ENCODE measurements around the gene TTC29.

TTC29 gene

DNA sequence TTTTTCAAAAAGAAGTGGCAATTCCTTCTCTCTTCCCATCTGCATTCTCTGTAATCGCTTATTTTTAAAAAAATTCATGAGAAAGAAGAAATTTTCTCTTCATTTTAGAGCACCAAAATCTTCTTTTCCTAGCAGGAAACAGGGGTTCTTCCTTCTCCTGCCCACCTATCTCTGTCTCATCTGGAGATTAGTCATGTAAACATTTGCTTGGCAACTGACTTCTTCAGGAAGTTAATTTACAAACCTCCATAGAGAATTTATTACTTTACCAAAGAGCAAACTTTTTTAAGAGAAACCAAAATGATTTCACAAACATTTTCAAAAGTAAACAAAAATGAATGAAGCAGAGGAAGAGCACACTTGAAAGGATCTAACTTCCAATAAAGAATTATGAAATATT lies 13.5 kb downstream of the TTC29 start:
- no peak for DNase-seq (ENCODE audit: low spot score)
- Mint-ChIP-seq H3K27me3 (ENCODE audit: low read depth) (peaks cover 4% of the 10 kb centered on the region), H3K9me3 (no peaks in the 10 kb centered on the region), H3K4me3 (no peak overlapping the region), H3K27ac (no peak overlapping the region), H3K4me1 (ENCODE audit: low read depth) (no peaks in the 10 kb centered on the region), H3K36me3 (ENCODE audit: low read depth) (no peaks in the 10 kb centered on the region)

GRCh38 chr4:146930673-146931072 lies 15.0 kb downstream of the TTC29 start:
- H3K9me3 Mint-ChIP-seq: no peaks in the 10 kb centered on the region
- H3K4me3 Mint-ChIP-seq: no peak overlapping the region
- H3K27ac Mint-ChIP-seq: no peak overlapping the region
- H3K4me1 Mint-ChIP-seq (ENCODE audit: low read depth): no peaks in the 10 kb centered on the region
- H3K27me3 Mint-ChIP-seq (ENCODE audit: low read depth): peaks cover 4% of the 10 kb centered on the region
- no peaks in the 10 kb centered on the region for H3K36me3 Mint-ChIP-seq (ENCODE audit: low read depth)
- DNase-seq (ENCODE audit: low spot score): no peak

- no peaks in the 10 kb centered on the region for H3K36me3 Mint-ChIP-seq (ENCODE audit: low read depth)
- no peaks in the 10 kb centered on the region for H3K9me3 Mint-ChIP-seq
- no peak overlapping the region for H3K27ac Mint-ChIP-seq
- DNase-seq (ENCODE audit: low spot score): no peak
- H3K27me3 Mint-ChIP-seq (ENCODE audit: low read depth): peaks cover 6% of the 10 kb centered on the region
- H3K4me3 Mint-ChIP-seq: no peak overlapping the region
- no peaks in the 10 kb centered on the region for H3K4me1 Mint-ChIP-seq (ENCODE audit: low read depth)
These were observed 18.0 kb downstream of the TTC29 start for GRCh38 chr4:146927695-146928094.

- Mint-ChIP-seq H3K27me3 (ENCODE audit: low read depth) (peaks cover 5% of the 10 kb centered on the region), H3K36me3 (ENCODE audit: low read depth) (no peaks in the 10 kb centered on the region), H3K4me1 (ENCODE audit: low read depth) (no peaks in the 10 kb centered on the region), H3K4me3 (no peak overlapping the region), H3K27ac (no peak overlapping the region), H3K9me3 (no peaks in the 10 kb centered on the region)
- DNase-seq (ENCODE audit: low spot score): no peak
These were observed 29.1 kb downstream of the TTC29 start for GRCh38 chr4:146916479-146917076.

DNA sequence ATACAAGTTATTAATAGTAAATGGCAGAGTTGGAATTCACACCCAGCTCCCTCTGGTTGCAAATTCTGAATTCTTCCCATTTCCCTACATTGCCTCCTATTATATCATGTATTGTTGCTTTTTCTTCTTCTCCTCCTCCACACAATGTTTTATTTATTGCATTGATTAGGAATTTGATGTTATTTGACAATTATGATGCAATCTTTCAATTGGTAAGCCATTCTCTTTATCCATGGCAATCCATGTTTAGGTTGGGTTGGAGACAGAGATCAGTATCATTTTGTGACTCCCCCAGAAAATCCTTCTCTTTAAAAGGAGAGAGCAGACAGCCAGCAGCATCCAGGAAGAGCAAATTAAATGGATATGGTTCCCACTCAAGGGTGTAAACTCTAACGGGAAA lies 30.5 kb downstream of the TTC29 start:
- DNase-seq (ENCODE audit: low spot score): no peak
- Mint-ChIP-seq H3K36me3 (ENCODE audit: low read depth) (no peaks in the 10 kb centered on the region), H3K9me3 (no peaks in the 10 kb centered on the region), H3K4me1 (ENCODE audit: low read depth) (no peaks in the 10 kb centered on the region), H3K27ac (no peak overlapping the region), H3K27me3 (ENCODE audit: low read depth) (peaks cover 5% of the 10 kb centered on the region), H3K4me3 (no peak overlapping the region)

GRCh38 chr4:146900295-146900694 lies 45.4 kb downstream of the TTC29 start:
- no peaks in the 10 kb centered on the region for H3K9me3 Mint-ChIP-seq
- no peak overlapping the region for H3K27ac Mint-ChIP-seq
- H3K36me3 Mint-ChIP-seq (ENCODE audit: low read depth): no peaks in the 10 kb centered on the region
- H3K4me3 Mint-ChIP-seq: no peak overlapping the region
- H3K27me3 Mint-ChIP-seq (ENCODE audit: low read depth): no peaks in the 10 kb centered on the region
- DNase-seq (ENCODE audit: low spot score): no peak
- H3K4me1 Mint-ChIP-seq (ENCODE audit: low read depth): no peaks in the 10 kb centered on the region

GRCh38 chr4:146890301-146890700 lies 55.4 kb downstream of the TTC29 start:
- no peak for DNase-seq (ENCODE audit: low spot score)
- H3K36me3 Mint-ChIP-seq (ENCODE audit: low read depth): no peaks in the 10 kb centered on the region
- H3K27ac Mint-ChIP-seq: no peak overlapping the region
- H3K27me3 Mint-ChIP-seq (ENCODE audit: low read depth): no peaks in the 10 kb centered on the region
- H3K9me3 Mint-ChIP-seq: no peaks in the 10 kb centered on the region
- H3K4me1 Mint-ChIP-seq (ENCODE audit: low read depth): no peaks in the 10 kb centered on the region
- no peak overlapping the region for H3K4me3 Mint-ChIP-seq

DNA sequence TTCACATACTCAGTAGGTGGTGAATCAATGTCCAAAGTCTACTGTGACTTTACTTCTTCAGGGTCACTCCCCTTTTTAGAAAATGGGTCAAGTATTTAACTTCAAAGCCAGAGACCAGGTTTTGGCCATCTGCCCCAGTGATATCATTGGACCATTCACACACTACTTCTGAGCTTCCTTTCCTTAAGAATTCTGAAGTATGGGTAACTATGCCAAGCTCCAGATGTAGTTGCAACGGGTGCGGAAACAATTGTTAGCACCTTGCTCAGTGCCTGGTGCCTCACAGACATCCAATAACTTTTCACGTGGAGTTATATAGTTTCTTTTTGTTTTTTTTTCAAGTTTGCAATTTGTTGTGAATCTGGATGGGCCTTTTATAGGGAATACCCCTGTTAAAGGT lies 62.6 kb downstream of the TTC29 start:
- Mint-ChIP-seq H3K27me3 (ENCODE audit: low read depth) (no peaks in the 10 kb centered on the region), H3K36me3 (ENCODE audit: low read depth) (no peaks in the 10 kb centered on the region), H3K4me3 (no peak overlapping the region), H3K4me1 (ENCODE audit: low read depth) (no peaks in the 10 kb centered on the region), H3K27ac (no peak overlapping the region), H3K9me3 (no peaks in the 10 kb centered on the region)
- DNase-seq (ENCODE audit: low spot score): no peak

- DNase-seq (ENCODE audit: low spot score): no peak
- H3K9me3 Mint-ChIP-seq: no peaks in the 10 kb centered on the region
- no peaks in the 10 kb centered on the region for H3K36me3 Mint-ChIP-seq (ENCODE audit: low read depth)
- H3K27me3 Mint-ChIP-seq (ENCODE audit: low read depth): no peaks in the 10 kb centered on the region
- H3K4me3 Mint-ChIP-seq: no peak overlapping the region
- no peak overlapping the region for H3K27ac Mint-ChIP-seq
- no peaks in the 10 kb centered on the region for H3K4me1 Mint-ChIP-seq (ENCODE audit: low read depth)
These were observed 88.4 kb downstream of the TTC29 start for GRCh38 chr4:146857298-146857697.

DNA sequence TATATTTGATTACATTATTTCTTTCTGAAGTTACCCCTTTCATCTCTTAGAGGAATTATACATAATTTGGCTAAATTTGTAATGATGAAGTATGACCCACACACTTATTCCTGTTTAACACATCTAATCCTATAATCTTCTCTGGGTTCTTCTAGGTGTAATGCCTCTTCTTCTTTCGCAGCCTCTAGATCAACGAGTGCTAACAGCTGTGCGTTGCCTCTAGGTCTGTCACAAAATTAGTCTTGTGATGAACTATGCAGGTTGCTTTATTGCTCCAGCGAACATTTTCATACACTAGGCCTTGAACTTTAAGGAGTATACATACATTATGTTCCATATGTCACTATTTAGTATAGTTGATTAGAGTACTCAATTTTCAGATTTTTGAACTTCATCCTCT lies 89.9 kb downstream of the TTC29 start:
- H3K4me1 Mint-ChIP-seq (ENCODE audit: low read depth): no peaks in the 10 kb centered on the region
- DNase-seq (ENCODE audit: low spot score): no peak
- H3K9me3 Mint-ChIP-seq: no peaks in the 10 kb centered on the region
- no peaks in the 10 kb centered on the region for H3K36me3 Mint-ChIP-seq (ENCODE audit: low read depth)
- H3K4me3 Mint-ChIP-seq: no peak overlapping the region
- no peaks in the 10 kb centered on the region for H3K27me3 Mint-ChIP-seq (ENCODE audit: low read depth)
- H3K27ac Mint-ChIP-seq: no peak overlapping the region

DNA sequence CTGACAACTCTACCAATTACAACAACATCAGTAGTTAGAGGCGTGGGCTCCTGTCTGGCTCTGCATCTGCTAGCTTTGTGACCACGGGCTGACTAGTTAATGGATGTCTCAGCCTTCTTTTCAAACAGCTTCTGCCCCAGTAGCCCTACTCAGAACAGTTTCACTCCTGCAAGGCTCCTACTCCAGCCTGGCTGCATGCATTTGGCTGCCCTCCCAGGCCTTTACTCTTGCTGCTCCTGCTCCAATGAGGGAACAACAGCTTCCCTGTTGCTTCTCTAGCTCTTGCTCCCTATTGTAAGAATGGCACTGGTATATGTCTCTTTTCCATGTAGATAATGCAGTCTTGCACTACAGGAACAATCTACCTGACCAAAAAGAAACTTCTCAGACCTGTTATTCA lies 93.3 kb downstream of the TTC29 start:
- Mint-ChIP-seq H3K27ac (no peak overlapping the region), H3K4me3 (no peak overlapping the region), H3K9me3 (no peaks in the 10 kb centered on the region), H3K4me1 (ENCODE audit: low read depth) (no peaks in the 10 kb centered on the region), H3K27me3 (ENCODE audit: low read depth) (no peaks in the 10 kb centered on the region), H3K36me3 (ENCODE audit: low read depth) (no peaks in the 10 kb centered on the region)
- DNase-seq (ENCODE audit: low spot score): no peak

GRCh38 chr4:146847345-146847744 lies 98.3 kb downstream of the TTC29 start:
- DNase-seq (ENCODE audit: low spot score): no peak
- Mint-ChIP-seq H3K27ac (no peak overlapping the region), H3K36me3 (ENCODE audit: low read depth) (no peaks in the 10 kb centered on the region), H3K4me3 (no peak overlapping the region), H3K9me3 (no peaks in the 10 kb centered on the region), H3K4me1 (ENCODE audit: low read depth) (no peaks in the 10 kb centered on the region), H3K27me3 (ENCODE audit: low read depth) (no peaks in the 10 kb centered on the region)

DNA sequence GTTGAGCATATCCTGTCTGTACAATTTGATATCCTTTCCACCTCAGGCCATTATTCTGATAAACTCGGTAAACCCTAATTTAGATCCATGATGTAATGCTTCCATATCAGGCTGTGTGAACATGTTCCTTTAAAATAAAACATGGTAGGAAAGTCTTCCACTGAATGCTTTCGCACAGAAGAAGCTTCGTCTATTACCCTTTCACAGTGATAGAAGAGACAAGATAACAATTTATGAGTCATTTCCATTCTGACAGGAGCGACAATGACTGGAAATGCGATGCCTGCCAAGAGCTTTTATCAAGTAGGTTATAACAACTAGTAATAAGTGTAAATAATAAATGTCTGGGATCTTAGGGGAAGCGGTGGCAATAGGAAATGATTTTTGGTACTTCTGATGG lies 98.8 kb downstream of the TTC29 start:
- DNase-seq (ENCODE audit: low spot score): no peak
- Mint-ChIP-seq H3K9me3 (no peaks in the 10 kb centered on the region), H3K36me3 (ENCODE audit: low read depth) (no peaks in the 10 kb centered on the region), H3K27me3 (ENCODE audit: low read depth) (no peaks in the 10 kb centered on the region), H3K4me1 (ENCODE audit: low read depth) (no peaks in the 10 kb centered on the region), H3K4me3 (no peak overlapping the region), H3K27ac (no peak overlapping the region)

DNA sequence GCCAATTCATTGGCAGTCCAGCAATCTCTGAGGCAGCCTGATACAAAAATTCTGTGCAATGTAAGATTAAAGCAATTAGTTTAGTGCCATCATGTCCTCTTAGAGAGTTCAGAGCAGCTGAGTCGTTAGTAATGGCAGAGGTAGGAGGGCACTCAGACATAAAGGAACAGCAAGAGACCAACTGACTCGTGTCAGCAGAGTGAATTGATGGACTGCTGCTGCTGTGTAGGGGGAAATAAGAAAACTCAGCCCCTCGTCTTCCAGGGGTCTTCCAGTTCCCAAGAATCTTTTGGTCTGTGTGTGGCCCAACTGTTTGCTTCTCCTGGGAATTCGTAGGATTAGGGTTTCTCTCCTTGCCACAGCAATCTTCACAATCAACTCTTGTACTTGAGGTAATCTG lies 100.9 kb downstream of the TTC29 start:
- DNase-seq (ENCODE audit: low spot score): no peak
- H3K36me3 Mint-ChIP-seq (ENCODE audit: low read depth): no peaks in the 10 kb centered on the region
- H3K4me3 Mint-ChIP-seq: no peak overlapping the region
- H3K27ac Mint-ChIP-seq: no peak overlapping the region
- no peaks in the 10 kb centered on the region for H3K9me3 Mint-ChIP-seq
- no peaks in the 10 kb centered on the region for H3K27me3 Mint-ChIP-seq (ENCODE audit: low read depth)
- no peaks in the 10 kb centered on the region for H3K4me1 Mint-ChIP-seq (ENCODE audit: low read depth)

GRCh38 chr4:146842876-146843275 lies 102.8 kb downstream of the TTC29 start:
- no peak overlapping the region for H3K4me3 Mint-ChIP-seq
- H3K27ac Mint-ChIP-seq: no peak overlapping the region
- H3K36me3 Mint-ChIP-seq (ENCODE audit: low read depth): no peaks in the 10 kb centered on the region
- no peaks in the 10 kb centered on the region for H3K27me3 Mint-ChIP-seq (ENCODE audit: low read depth)
- no peaks in the 10 kb centered on the region for H3K4me1 Mint-ChIP-seq (ENCODE audit: low read depth)
- DNase-seq (ENCODE audit: low spot score): no peak
- no peaks in the 10 kb centered on the region for H3K9me3 Mint-ChIP-seq

Measured in T-helper 2 cell treated with Interferon-gamma antibody and Interleukin-4, amounts not matched to agents 5 μg/mL and 100 μg/mL, for 36 hours (primary cell).